Mucosa of descending colon (tissue), 3 donors: ENCODE results near the gene PFKM. TPM values are rescaled to one million over a fixed set of nuclear protein-coding genes. Genes with fewer than 3 reads are reported as not detected.
A peak's percentile ranks its signal among the peaks of the same experiment; 100 is the strongest.

Source experiments
- ATAC-seq: fragments of 200-7000 bp; cut with Tn5 transposase; one replicate; pipeline ENCODE4 v1.9.1; 2020; ENCODE audit warnings: mild to moderate bottlenecking, moderate library complexity
- DNase-seq, 3 donors: peaks; one replicate each; pipeline ENCODE4 v3.0.0-alpha.2; 2020
- H3K36me3 ChIP-seq: fragments of 200-600 bp; one replicate; pipeline ENCODE4 v1.8.0; 2021; ENCODE audit warnings: low read depth, mild to moderate bottlenecking
- H3K4me1 ChIP-seq: fragments of 200-600 bp; one replicate; pipeline ENCODE4 v1.8.0; 2021; ENCODE audit warnings: low read depth, mild to moderate bottlenecking
- H3K4me3 ChIP-seq: fragments of 200-600 bp; one replicate; pipeline ENCODE4 v1.8.0; 2021; ENCODE audit warnings: mild to moderate bottlenecking
- H3K9me3 ChIP-seq: fragments of 200-600 bp; one replicate; pipeline ENCODE4 v1.8.0; 2021; ENCODE audit warnings: mild to moderate bottlenecking
- CTCF ChIP-seq: fragments of 200-600 bp; IDR thresholded peaks from one replicate; pipeline ENCODE4 v1.8.0; 2022; ENCODE audit warnings: antibody characterized with exemption, mild to moderate bottlenecking
- intact Hi-C, 2 donors: fragments of 100-400 bp; cut with DNase I in 1 of 2; cut with micrococcal nuclease in 1 of 2; formaldehyde crosslinking; loops; one replicate each; pipeline versions ENCODE4 v1.11.0 to v1.11.1; 2022; cut with DNase I, micrococcal nuclease
- long read RNA-seq, 2 donors: library from polyadenylated mRNA; unstranded; transcript quantifications; one replicate each; pipeline ENCODE4 v2.0.0, GENCODE V29; 2019 to 2021
- total RNA-seq, 3 donors: library from RNA; stranded (reverse); fragmentation: NEBNext Ultra II Directional in 2 of 3; extraction: Animal tissue kit (Norgen Biotek cat#: 25700) in 2 of 3; gene quantifications; one replicate each; pipeline versions ENCODE4 v1.2.1 to v1.2.4, GENCODE V29; 2021 to 2023
- donor health status: DM: no; HTN: no; CAD: no; lungs with moderate emphysema.
- donor health status: DM: no; HTN: no; CAD: no.
- donor health status: DM: no; HTN: yes; CAD: no.

Gene PFKM
- total RNA-seq, result 10 to 100 TPM; 37.3 to 98.8 (median 40.9) TPM
- long read RNA-seq, donor 1, transcript PFKM-203 (23 exons, 3,224 nt), result major isoform, 47 of 75 reads
- long read RNA-seq, donor 1, transcript PFKM-206 (22 exons, 3,063 nt), result minor isoform, 5 of 75 reads
- long read RNA-seq, donor 1, partial matches to known transcripts, result 9 of 75 reads
- long read RNA-seq, donor 1, other reads (novel, unspliced or antisense), result 12 of 75 reads
- long read RNA-seq, donor 2, partial matches to known transcripts, result 2 of 10 reads
- long read RNA-seq, donor 2, other reads (novel, unspliced or antisense), result 3 of 10 reads

- Histone ChIP-seq H3K9me3 (no peaks in the 10 kb centered on the region), H3K36me3 (no peaks in the 10 kb centered on the region), H3K4me3 (peak within 1 kb of the TSS; percentile 24), H3K4me1 (peaks cover 16% of the 10 kb centered on the region)
- no peak for TF ChIP-seq CTCF
- ATAC-seq (peak; percentile 100), DNase-seq (peak; percentile 76 to 87 (median 83))
- intact Hi-C loops, result no loop called here
These were observed at the start of gene PFKM for GRCh38 chr12:48119078-48119833. PFKM (plus strand) TSS chr12:48119364; CDS start chr12:48122775, 3,411 bp downstream.

GRCh38 chr12:48070033-48070432 lies 49.1 kb upstream of the PFKM start:
- intact Hi-C loops, result no loop called here
- ATAC-seq (no peak), DNase-seq (no peak)
- Histone ChIP-seq H3K9me3 (no peaks in the 10 kb centered on the region), H3K36me3 (no peaks in the 10 kb centered on the region), H3K4me3 (no peak overlapping the region), H3K4me1 (no peaks in the 10 kb centered on the region)
- TF ChIP-seq CTCF, result no peak

- DNase-seq (no peak), ATAC-seq (no peak)
- intact Hi-C loops, result no loop called here
- no peak overlapping the region for H3K4me3 ChIP-seq
- H3K4me1 ChIP-seq, result no peaks in the 10 kb centered on the region
- no peak for TF ChIP-seq CTCF
- no peaks in the 10 kb centered on the region for H3K9me3 ChIP-seq
- no peaks in the 10 kb centered on the region for H3K36me3 ChIP-seq
These were observed 48.4 kb upstream of the PFKM start for GRCh38 chr12:48070731-48071130.

- ATAC-seq (no peak), DNase-seq (no peak)
- Histone ChIP-seq H3K36me3 (no peaks in the 10 kb centered on the region), H3K4me3 (no peak overlapping the region), H3K9me3 (no peaks in the 10 kb centered on the region), H3K4me1 (no peaks in the 10 kb centered on the region)
- TF ChIP-seq CTCF, result no peak
- intact Hi-C loops, result no loop called here
These were observed 47.4 kb upstream of the PFKM start for GRCh38 chr12:48071808-48072207.

GRCh38 chr12:48072266-48072665 lies 46.9 kb upstream of the PFKM start:
- DNase-seq (no peak), ATAC-seq (no peak)
- Histone ChIP-seq H3K4me1 (no peaks in the 10 kb centered on the region), H3K4me3 (no peak overlapping the region), H3K9me3 (no peaks in the 10 kb centered on the region), H3K36me3 (no peaks in the 10 kb centered on the region)
- intact Hi-C loops, result no loop called here
- TF ChIP-seq CTCF, result no peak
